ENCODE results near the gene DCUN1D5. TPM values are rescaled to one million over a fixed set of nuclear protein-coding genes. Genes with fewer than 3 reads are reported as not detected.

The DCUN1D5 gene
- total and polyA plus RNA-seq, 4 donors: 12.0 to 17.7 (median 15.1) TPM

GRCh38 chr11:103085758-103086365 lies 6.1 kb downstream of the DCUN1D5 start:
- Histone ChIP-seq H3K36me3 (ENCODE audit: control insufficient read depth in 4 of 4, insufficient read depth in 3 of 4, low read depth in 1 of 4, low read length in 3 of 4) (peaks cover 0 to 5% (median 3%) of the 10 kb centered on the region in 4 donors), H3K4me1 (ENCODE audit: control insufficient read depth in 4 of 4, insufficient read depth in 4 of 4, low read length in 3 of 4) (peaks cover 2 to 13% (median 6%) of the 10 kb centered on the region in 4 donors), H3K27me3 (ENCODE audit: control insufficient read depth in 4 of 4, insufficient read depth in 4 of 4, low read length in 3 of 4) (no peaks in the 10 kb centered on the region), H3K4me3 (ENCODE audit: low read depth in 1 of 3, low read length in 3 of 3) (no peak overlapping the region), H3K27ac (ENCODE audit: low read depth in 1 of 2, low read length in 2 of 2) (no peak overlapping the region), H3K9ac (ENCODE audit: low read depth in 1 of 2, low read length in 2 of 2) (no peak overlapping the region), H3K9me3 (ENCODE audit: control insufficient read depth in 4 of 4, low read length in 3 of 4) (no peaks in the 10 kb centered on the region)
- no peak for DNase-seq (ENCODE audit: low spot score)
- 93% methylated on average over 1 of the region's 1 CpG for WGBS
- no peak for TF ChIP-seq SP1 (IDR thresholded peaks at IDR 0.05)
- TF ChIP-seq EGR1 (IDR thresholded peaks at IDR 0.05; ENCODE audit: low read depth in 2 of 2): no peak
- no peak for TF ChIP-seq REST (IDR thresholded peaks at IDR 0.05)
- no peak for TF ChIP-seq HNF4G (IDR thresholded peaks at IDR 0.05)
- no peak for TF ChIP-seq ATF3 (IDR thresholded peaks at IDR 0.05)
- TF ChIP-seq JUND (IDR thresholded peaks at IDR 0.05): no peak
- TF ChIP-seq NR2F2 (IDR thresholded peaks at IDR 0.05): no peak
- no peak for TF ChIP-seq RAD21 (IDR thresholded peaks at IDR 0.05)
- no peak for TF ChIP-seq RXRA (IDR thresholded peaks at IDR 0.05)
- no peak for TF ChIP-seq GABPA (IDR thresholded peaks at IDR 0.05 in 1 of 2, conservative IDR thresholded peaks at IDR 0.05 in 1 of 2)
- TF ChIP-seq ZBTB33 (IDR thresholded peaks at IDR 0.05): no peak

- Histone ChIP-seq H3K27me3 (ENCODE audit: control insufficient read depth in 4 of 4, insufficient read depth in 4 of 4, low read length in 3 of 4) (no peaks in the 10 kb centered on the region), H3K4me3 (ENCODE audit: low read depth in 1 of 3, low read length in 3 of 3) (no peak overlapping the region), H3K36me3 (ENCODE audit: control insufficient read depth in 4 of 4, insufficient read depth in 3 of 4, low read depth in 1 of 4, low read length in 3 of 4) (peaks cover 9 to 27% (median 17%) of the 10 kb centered on the region in 4 donors), H3K27ac (ENCODE audit: low read depth in 1 of 2, low read length in 2 of 2) (no peak overlapping the region), H3K4me1 (ENCODE audit: control insufficient read depth in 4 of 4, insufficient read depth in 4 of 4, low read length in 3 of 4) (no peaks in the 10 kb centered on the region), H3K9ac (ENCODE audit: low read depth in 1 of 2, low read length in 2 of 2) (no peak overlapping the region), H3K9me3 (ENCODE audit: control insufficient read depth in 4 of 4, low read length in 3 of 4) (no peaks in the 10 kb centered on the region)
- no peak for DNase-seq (ENCODE audit: low spot score)
- WGBS: 74% methylated on average over 1 of the region's 1 CpG
- TF ChIP-seq FOXA2 (IDR thresholded peaks at IDR 0.05) (no peak), FOXA1 (IDR thresholded peaks at IDR 0.05) (no peak), CTCF (IDR thresholded peaks at IDR 0.05; ENCODE audit: low read depth, low read length, missing input control) (no peak), RXRA (IDR thresholded peaks at IDR 0.05) (no peak), TAF1 (conservative IDR thresholded peaks at IDR 0.05) (no peak), JUND (IDR thresholded peaks at IDR 0.05) (no peak), GABPA (IDR thresholded peaks at IDR 0.05 in 1 of 2, conservative IDR thresholded peaks at IDR 0.05 in 1 of 2) (no peak), MAX (IDR thresholded peaks at IDR 0.05) (no peak), YY1 (IDR thresholded peaks at IDR 0.05) (no peak), REST (IDR thresholded peaks at IDR 0.05) (no peak), SP1 (IDR thresholded peaks at IDR 0.05) (no peak), HNF4G (IDR thresholded peaks at IDR 0.05) (no peak)
Observed at GRCh38 chr11:103079833-103080232, 12.1 kb downstream of the DCUN1D5 start.
